WTC11 (cell line): ENCODE data around the gene ABCA1. TPM values are rescaled to one million over a fixed set of nuclear protein-coding genes. Genes with fewer than 3 reads are reported as not detected.

Experiments
- ATAC-seq: fragments of 200-7000 bp; cut with Tn5 transposase; 2 replicates; pipeline ENCODE4 v1.10.0; 2021; ENCODE audit warnings: mild to moderate bottlenecking, moderate library complexity
- CTCF ChIA-PET: fragments of 300-600 bp; sonication (Branson Sonifier 250); formaldehyde crosslinking; loops from one replicate; lab custom pipeline; 2021; ENCODE audit warnings: antibody characterized with exemption; lab: Charles Lee
- POLR2A ChIA-PET: fragments of 350-600 bp; sonication (Branson Sonifier 250); formaldehyde crosslinking; loops from one replicate; lab custom pipeline; 2021; ENCODE audit warnings: antibody characterized with exemption; lab: Charles Lee
- DNase-seq: peaks from one replicate; pipeline ENCODE4 v3.0.0; 2021; ENCODE audit warnings: low spot score
- H3K27ac Mint-ChIP-seq: 2 replicates; pipeline ENCODE4 v1.8.0; 2021; ENCODE audit warnings: mixed read lengths
- H3K27me3 Mint-ChIP-seq: 2 replicates; pipeline ENCODE4 v1.8.0; 2021; ENCODE audit warnings: low read depth, mild to moderate bottlenecking, moderate library complexity, mixed read lengths
- H3K36me3 Mint-ChIP-seq: 2 replicates; pipeline ENCODE4 v1.8.0; 2021; ENCODE audit warnings: mixed read lengths
- H3K4me1 Mint-ChIP-seq: 2 replicates; pipeline ENCODE4 v1.8.0; 2022; ENCODE audit warnings: mixed read lengths
- H3K4me3 Mint-ChIP-seq: 2 replicates; pipeline ENCODE4 v1.8.0; 2021; ENCODE audit warnings: mild to moderate bottlenecking, moderate library complexity, mixed read lengths
- H3K9me3 Mint-ChIP-seq: 2 replicates; pipeline ENCODE4 v1.8.0; 2021; ENCODE audit warnings: mixed read lengths
- ATF6 ChIP-seq: sonication (generic); formaldehyde crosslinking; IDR thresholded peaks from 2 replicates; pipeline ENCODE4 v1.8.1; 2023; ENCODE audit warnings: mild to moderate bottlenecking, missing genetic modification reagents
- CDX4 ChIP-seq: fragments of 250-450 bp; sonication (Bioruptor Pico); IDR thresholded peaks from 2 replicates; pipeline ENCODE4 v1.9.0; 2021; ENCODE audit warnings: moderate library complexity, mild to moderate bottlenecking, inconsistent platforms, borderline replicate concordance
- CTCF ChIP-seq: fragments of 200-600 bp; IDR thresholded peaks from 2 replicates; pipeline ENCODE4 v1.8.0; 2022; ENCODE audit warnings: antibody characterized with exemption
- E2F1 ChIP-seq: sonication (generic); formaldehyde crosslinking; IDR thresholded peaks from 2 replicates; pipeline ENCODE4 v1.8.0; 2022; ENCODE audit warnings: mild to moderate bottlenecking, missing genetic modification reagents
- E2F5 ChIP-seq: sonication (generic); formaldehyde crosslinking; IDR thresholded peaks from 2 replicates; pipeline ENCODE4 v1.8.1; 2022; ENCODE audit warnings: mild to moderate bottlenecking, moderate library complexity, missing genetic modification reagents
- ELF4 ChIP-seq: sonication (generic); formaldehyde crosslinking; IDR thresholded peaks from 2 replicates; pipeline ENCODE4 v1.8.1; 2022; ENCODE audit warnings: low read depth, mild to moderate bottlenecking, moderate library complexity, missing genetic modification reagents
- FOXJ3 ChIP-seq: sonication (generic); formaldehyde crosslinking; IDR thresholded peaks from 2 replicates; pipeline ENCODE4 v1.9.0; 2021; ENCODE audit warnings: missing genetic modification reagents, mild to moderate bottlenecking, borderline replicate concordance
- HMGXB4 ChIP-seq: sonication (generic); formaldehyde crosslinking; IDR thresholded peaks from 2 replicates; pipeline ENCODE4 v1.8.1; 2023; ENCODE audit warnings: mild to moderate bottlenecking, moderate library complexity, missing genetic modification reagents
- JAZF1 ChIP-seq: fragments of 250-450 bp; sonication (Bioruptor Pico); IDR thresholded peaks from 2 replicates; pipeline ENCODE4 v1.9.0; 2021; ENCODE audit warnings: moderate library complexity, mild to moderate bottlenecking, inconsistent platforms
- MXD4 ChIP-seq: fragments of 250-450 bp; sonication (Bioruptor Pico); IDR thresholded peaks from 2 replicates; pipeline ENCODE4 v1.8.0; 2021; ENCODE audit warnings: mild to moderate bottlenecking, moderate library complexity, borderline replicate concordance
- NFATC4 ChIP-seq: fragments of 250-450 bp; sonication (Bioruptor Pico); IDR thresholded peaks from 2 replicates; pipeline ENCODE4 v1.9.0; 2021; ENCODE audit warnings: mild to moderate bottlenecking
- NFYB ChIP-seq: sonication (generic); formaldehyde crosslinking; conservative IDR thresholded peaks from 2 replicates; pipeline ENCODE4 v1.8.0; 2022; ENCODE audit warnings: low read depth, missing genetic modification reagents
- SMAD3 ChIP-seq: sonication (generic); formaldehyde crosslinking; IDR thresholded peaks from 2 replicates; pipeline ENCODE4 v1.8.0; 2022; ENCODE audit warnings: missing genetic modification reagents, mild to moderate bottlenecking, borderline replicate concordance
- TEAD1 ChIP-seq: sonication (generic); formaldehyde crosslinking; IDR thresholded peaks from 2 replicates; pipeline ENCODE4 v1.8.0; 2022; ENCODE audit warnings: mild to moderate bottlenecking, missing genetic modification reagents
- ZBTB21 ChIP-seq: sonication (generic); formaldehyde crosslinking; IDR thresholded peaks from 2 replicates; pipeline ENCODE4 v1.8.1; 2023; ENCODE audit warnings: mild to moderate bottlenecking, missing genetic modification reagents, borderline replicate concordance
- ZNF317 ChIP-seq: sonication (generic); formaldehyde crosslinking; IDR thresholded peaks from 2 replicates; pipeline ENCODE4 v1.8.1; 2023; ENCODE audit warnings: low read depth, mild to moderate bottlenecking, moderate library complexity, missing genetic modification reagents, borderline replicate concordance
- ZNF423 ChIP-seq: fragments of 250-450 bp; sonication (Bioruptor Pico); IDR thresholded peaks from 2 replicates; pipeline ENCODE4 v2.1.2; 2022; ENCODE audit warnings: mild to moderate bottlenecking, moderate library complexity
- ZNF512 ChIP-seq: sonication (generic); formaldehyde crosslinking; IDR thresholded peaks from 2 replicates; pipeline ENCODE4 v1.8.1; 2022; ENCODE audit warnings: missing genetic modification reagents, borderline replicate concordance
- ZSCAN18 ChIP-seq: fragments of 250-450 bp; sonication (Bioruptor Pico); IDR thresholded peaks from 2 replicates; pipeline ENCODE4 v2.1.2; 2022; ENCODE audit warnings: mild to moderate bottlenecking, moderate library complexity
- total RNA-seq: library from RNA; stranded (reverse); gene quantifications from 3 replicates; pipeline ENCODE4 v1.2.3, GENCODE V29; 2021

The ABCA1 gene
- total RNA-seq, 1 experiment from 2014 or later: 7.8 TPM

GRCh38 chr9:104767507-104767906 is 160.4 kb downstream of the ABCA1 start:
- ATAC-seq (no peak), DNase-seq (no peak)
- no peaks in the 10 kb centered on the region for H3K9me3 Mint-ChIP-seq
- no peaks in the 10 kb centered on the region for H3K4me1 Mint-ChIP-seq
- no peaks in the 10 kb centered on the region for H3K36me3 Mint-ChIP-seq
- no peak overlapping the region for H3K4me3 Mint-ChIP-seq
- ChIA-PET CTCF (interaction anchor here (0.8 kb wide), 1 partner anchor 95 kb away, joined by 3 read pairs; no protein-coding TSS in a partner anchor), POLR2A (no interaction called here)
- H3K27ac Mint-ChIP-seq: no peak overlapping the region
- no peak for TF ChIP-seq ZNF423 (CRISPR knock-in tag)
- no peak for TF ChIP-seq CDX4 (CRISPR knock-in tag)
- TF ChIP-seq ZSCAN18 (CRISPR knock-in tag): no peak
- no peak for TF ChIP-seq E2F5 (CRISPR knock-in tag)
- no peak for TF ChIP-seq MXD4
- TF ChIP-seq JAZF1 (CRISPR knock-in tag): no peak
- no peak for TF ChIP-seq TEAD1 (CRISPR knock-in tag)
- TF ChIP-seq ATF6 (CRISPR knock-in tag): no peak
- TF ChIP-seq HMGXB4: no peak
- no peak for TF ChIP-seq CTCF
- no peak for TF ChIP-seq NFYB (CRISPR knock-in tag)
- no peak for TF ChIP-seq ZNF317
- no peak for TF ChIP-seq SMAD3 (CRISPR knock-in tag)
- no peak for TF ChIP-seq ZNF512 (CRISPR knock-in tag)
- peaks cover 23% of the 10 kb centered on the region for H3K27me3 Mint-ChIP-seq

GRCh38 chr9:104766025-104766424 is 161.9 kb downstream of the ABCA1 start:
- Mint-ChIP-seq H3K4me1 (no peaks in the 10 kb centered on the region), H3K9me3 (no peaks in the 10 kb centered on the region), H3K4me3 (no peak overlapping the region), H3K27me3 (peaks cover 27% of the 10 kb centered on the region), H3K27ac (no peak overlapping the region), H3K36me3 (no peaks in the 10 kb centered on the region)
- no peak for ATAC-seq
- ChIA-PET POLR2A (no interaction called here), CTCF (no interaction called here)
- no peak for DNase-seq
- TF ChIP-seq NFYB (CRISPR knock-in tag): no peak
- TF ChIP-seq ZBTB21 (CRISPR knock-in tag): no peak
- TF ChIP-seq NFATC4: no peak
- TF ChIP-seq ATF6 (CRISPR knock-in tag): no peak
- no peak for TF ChIP-seq E2F1
- TF ChIP-seq FOXJ3 (CRISPR knock-in tag): no peak
- TF ChIP-seq ZNF317: no peak
- no peak for TF ChIP-seq ELF4 (CRISPR knock-in tag)
